NCI-H69 (cell line): ENCODE measurements around the gene GIMAP8.
A peak's percentile ranks its signal among the peaks of the same experiment; 100 is the strongest.
"Not testable (repeated sequence)": the region's sequence is repeated elsewhere in the genome, so short reads cannot be mapped to it uniquely, and the experiment has no call there.

Experiments used
- DNase-seq: peaks from one replicate; lab custom pipeline; 2025; lab: John Stamatoyannopoulos, UW

Gene GIMAP8

DNA sequence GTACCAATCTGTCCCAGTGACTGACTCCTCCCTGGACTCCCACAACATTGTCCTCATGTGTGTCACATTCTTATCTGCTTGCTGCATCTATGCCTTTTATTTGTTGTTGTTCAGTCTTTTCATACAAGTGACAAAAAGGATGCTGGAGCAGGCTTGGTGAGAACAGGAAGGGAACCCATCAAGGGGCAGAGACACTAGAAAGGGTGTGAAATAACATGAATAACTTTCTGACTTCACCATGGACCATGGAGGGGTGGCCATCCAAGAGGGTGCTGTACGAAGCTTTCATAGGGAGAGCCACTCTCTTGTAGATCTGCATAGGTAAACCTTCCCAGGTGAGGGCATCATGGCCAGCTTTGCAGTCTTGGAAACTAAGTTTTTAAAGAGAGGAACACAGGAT is 14.5 kb downstream of the GIMAP8 start:
- no peak for DNase-seq

DNA sequence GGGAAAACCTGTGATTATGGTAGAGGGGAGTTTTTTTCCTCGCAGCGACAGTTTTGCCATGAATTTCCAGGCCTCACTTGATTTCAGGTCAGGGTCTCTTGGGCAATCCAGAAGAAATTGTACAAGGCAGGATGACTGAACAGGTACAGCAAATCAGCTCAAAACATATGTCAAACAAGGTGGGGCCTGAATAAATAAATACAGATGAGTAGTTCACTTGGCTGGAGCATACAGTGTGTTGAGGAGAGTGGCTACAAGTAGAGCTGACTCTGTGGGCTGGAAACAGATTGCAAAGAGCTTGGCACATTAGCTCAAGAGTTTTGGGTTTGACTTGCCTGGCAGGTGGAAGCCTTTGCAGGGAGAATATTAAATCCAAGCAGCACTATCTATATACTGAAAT is 15.0 kb downstream of the GIMAP8 start:
- no peak for DNase-seq

DNA sequence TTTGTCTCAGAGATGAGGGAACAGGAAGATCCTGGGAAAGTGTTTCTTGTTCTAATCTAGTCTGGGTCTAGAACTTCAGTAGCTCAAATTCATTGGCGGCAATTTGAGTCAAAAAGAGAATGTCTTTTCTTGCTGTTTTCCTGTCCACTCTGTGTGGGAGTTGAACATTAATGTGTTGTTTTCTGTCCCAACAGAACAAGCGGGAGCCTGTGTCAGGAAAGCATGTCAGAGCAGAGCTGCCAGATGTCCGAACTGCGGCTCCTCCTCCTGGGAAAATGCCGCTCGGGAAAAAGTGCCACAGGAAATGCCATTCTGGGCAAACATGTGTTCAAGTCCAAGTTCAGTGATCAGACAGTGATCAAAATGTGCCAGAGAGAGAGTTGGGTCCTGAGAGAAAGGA is 16.0 kb downstream of the GIMAP8 start:
- no peak for DNase-seq

DNA sequence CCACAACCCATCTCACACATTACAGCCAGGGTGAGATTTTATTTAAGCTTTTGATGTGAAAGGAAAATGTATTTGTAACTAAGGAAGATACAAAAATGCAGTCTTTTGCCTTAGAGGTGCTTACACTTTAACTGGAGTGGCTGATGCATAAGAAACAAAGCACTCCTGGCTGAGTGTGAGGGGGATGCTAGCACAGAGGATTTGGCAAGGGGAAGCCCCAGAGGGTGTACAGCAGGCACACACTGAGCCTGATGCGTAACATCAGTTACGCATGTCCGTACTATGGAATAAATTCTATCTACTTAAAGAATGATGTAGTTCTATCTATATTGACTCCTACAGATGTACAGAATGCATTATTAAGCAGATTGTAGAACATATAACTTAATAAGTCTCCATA is 17.8 kb downstream of the GIMAP8 start:
- no peak for DNase-seq

DNA sequence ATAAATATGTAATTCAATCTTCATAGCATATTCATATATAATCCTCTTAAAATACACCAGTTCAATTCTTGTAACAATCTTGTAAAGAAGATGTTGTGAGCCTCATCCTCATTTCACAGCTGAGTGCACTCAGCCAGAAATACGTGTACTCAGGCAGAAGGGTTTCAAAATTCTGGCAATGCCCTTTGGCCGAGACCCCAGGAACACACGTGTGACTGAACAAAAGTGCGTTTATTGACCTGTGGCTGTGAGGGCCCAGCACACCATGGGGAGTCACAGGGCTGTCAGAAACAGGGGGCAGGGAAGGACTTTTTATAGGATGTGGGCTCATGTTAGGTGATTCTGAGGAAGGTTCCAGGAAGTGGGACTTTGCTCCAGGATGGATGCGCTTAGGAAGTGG is 21.5 kb downstream of the GIMAP8 start:
- peak; percentile 9 for DNase-seq

DNA sequence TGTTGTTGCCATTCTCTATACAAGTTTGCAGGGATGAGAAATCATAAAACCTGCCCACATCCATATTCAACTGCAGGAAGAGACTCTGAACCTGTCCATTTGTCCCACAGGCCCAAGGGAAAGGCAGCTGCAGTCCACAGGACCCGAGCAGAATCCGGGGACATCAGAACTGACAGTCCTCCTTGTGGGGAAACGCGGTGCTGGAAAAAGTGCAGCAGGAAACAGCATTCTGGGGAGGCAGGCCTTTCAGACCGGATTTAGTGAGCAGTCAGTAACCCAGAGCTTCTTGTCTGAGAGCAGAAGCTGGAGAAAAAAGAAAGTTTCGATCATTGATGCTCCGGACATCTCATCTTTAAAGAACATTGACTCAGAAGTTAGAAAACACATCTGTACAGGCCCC is 23.5 kb downstream of the GIMAP8 start:
- DNase-seq = no peak

DNA sequence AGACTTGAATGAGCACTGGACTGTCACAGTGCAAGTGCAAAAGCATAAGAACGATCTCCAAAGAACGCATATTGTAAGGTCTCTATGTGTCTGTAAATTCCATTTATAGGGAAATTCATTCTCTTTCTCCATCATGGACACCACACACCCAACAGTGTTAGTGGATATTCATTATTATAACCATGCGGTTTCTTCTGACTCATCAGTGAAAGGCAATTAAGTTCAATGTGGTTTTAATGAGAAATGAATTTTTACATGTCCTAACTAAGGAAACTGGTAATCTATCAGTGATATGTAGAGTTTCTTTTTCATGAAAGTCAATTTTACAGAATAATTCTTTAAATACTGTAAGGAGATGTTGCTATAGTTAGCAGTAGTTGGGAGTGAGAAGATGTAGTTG is 25.9 kb downstream of the GIMAP8 start:
- DNase-seq = no peak

DNA sequence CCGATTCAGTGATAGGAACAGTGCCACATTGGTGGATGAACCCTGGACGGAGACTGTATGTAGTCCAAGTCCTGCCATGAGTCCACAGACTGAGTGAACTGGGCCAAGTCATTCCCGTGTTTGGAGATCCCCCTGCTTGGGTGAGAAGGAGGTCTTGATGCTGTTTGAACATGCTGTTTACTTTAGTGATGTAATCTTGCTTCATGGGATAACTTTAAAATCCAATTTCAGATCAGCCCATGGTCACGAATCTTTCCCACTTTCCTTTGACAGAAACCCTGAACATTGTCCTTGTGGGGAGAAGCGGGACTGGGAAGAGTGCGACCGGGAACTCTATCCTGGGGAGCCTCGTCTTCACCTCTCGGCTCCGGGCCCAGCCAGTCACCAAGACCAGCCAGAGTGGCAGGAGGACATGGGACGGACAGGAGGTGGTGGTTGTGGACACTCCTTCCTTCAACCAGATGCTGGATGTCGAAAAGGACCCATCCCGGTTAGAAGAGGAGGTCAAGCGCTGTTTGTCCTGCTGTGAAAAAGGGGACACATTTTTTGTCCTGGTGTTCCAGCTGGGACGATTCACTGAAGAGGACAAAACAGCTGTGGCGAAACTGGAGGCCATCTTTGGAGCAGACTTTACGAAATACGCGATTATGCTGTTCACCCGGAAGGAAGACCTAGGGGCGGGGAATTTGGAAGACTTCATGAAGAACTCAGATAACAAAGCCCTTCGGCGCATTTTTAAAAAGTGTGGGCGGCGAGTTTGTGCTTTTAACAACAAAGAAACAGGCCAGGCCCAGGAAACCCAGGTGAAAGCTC is 26.6 kb downstream of the GIMAP8 start:
- no peak for DNase-seq

DNA sequence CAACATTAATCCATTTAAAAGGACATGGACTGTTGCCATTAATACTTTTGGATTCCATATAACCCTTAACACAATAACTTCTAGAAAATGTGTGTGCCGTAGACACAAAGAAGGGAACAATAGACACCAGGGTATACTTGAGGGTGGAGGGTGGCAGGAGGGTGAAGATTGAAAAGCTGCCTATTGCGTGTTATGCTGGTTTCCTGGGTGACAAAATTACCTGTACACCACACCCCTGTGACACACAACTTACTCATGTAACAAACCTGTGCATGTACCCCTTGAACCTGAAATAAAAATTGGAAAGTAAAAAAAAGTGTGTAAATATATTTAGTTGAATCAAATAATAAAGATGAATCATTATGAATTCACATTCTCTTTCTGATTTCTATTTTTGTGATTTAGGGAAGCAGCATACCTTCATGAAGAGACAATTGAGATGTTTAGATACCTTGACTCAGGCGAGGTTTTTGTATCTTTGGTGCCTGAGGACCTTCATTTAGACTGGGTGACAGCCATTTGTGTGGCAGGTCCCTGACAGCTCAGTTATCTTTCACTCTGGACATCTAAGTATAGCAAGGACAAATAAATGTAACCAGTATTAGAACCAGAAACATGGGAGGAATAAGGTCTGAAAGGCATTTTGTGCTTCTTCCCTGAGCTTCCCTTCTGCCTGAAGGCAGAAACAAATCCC is 28.7 kb downstream of the GIMAP8 start:
- DNase-seq = no peak

DNA sequence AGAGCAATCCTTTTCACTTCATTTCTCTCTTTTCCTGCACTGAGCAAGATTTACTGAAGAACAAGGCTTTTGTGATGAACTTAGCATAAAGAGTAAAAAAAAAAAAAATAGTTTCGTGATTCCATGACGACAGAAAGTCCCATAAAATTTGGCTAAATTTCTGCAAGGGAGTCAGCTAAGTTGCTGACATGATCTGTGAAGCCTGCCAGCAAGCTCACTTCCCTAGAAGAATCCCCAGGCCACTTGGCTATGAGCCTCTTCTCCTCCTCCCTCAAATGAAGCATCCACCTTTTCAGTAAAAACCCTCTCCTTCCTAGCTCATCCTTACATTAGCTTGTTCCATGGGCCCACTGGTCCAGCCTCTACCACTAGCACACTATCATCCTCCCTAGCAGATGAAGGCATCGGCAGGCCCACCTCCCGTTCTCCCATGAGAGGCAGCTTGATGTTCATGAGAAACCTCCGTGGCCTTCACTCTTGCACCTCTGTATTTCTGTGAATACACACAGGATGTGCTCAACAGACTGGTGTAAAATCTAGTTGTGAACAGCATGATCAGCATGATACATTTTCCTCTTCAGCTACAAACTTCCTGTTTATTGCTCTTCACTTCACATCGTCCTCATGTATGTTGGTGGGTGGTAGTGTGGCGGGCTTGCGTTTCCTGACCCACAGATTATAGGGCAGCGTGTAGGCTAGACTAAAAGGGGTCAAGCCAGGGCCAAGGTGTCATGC is 30.9 kb downstream of the GIMAP8 start:
- no peak for DNase-seq

DNA sequence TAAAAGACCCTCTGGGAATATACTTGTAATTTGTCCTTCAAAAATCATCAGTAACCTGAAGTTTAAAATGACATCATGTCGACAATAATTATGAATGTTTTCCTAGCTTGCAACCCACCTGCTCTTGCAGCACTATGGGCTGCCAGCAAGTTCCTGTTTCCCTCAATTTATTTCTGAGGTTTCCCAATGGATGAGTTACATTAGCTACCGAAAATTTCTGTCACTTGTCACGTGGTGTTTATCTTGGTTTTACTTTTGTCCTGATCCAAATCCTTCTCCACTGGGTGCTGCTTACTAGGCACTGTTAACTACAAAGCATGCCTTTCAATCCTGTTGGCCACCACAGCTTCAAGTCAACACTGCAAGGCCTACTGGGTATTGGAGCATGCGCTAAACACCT is 31.5 kb downstream of the GIMAP8 start:
- no peak for DNase-seq

DNA sequence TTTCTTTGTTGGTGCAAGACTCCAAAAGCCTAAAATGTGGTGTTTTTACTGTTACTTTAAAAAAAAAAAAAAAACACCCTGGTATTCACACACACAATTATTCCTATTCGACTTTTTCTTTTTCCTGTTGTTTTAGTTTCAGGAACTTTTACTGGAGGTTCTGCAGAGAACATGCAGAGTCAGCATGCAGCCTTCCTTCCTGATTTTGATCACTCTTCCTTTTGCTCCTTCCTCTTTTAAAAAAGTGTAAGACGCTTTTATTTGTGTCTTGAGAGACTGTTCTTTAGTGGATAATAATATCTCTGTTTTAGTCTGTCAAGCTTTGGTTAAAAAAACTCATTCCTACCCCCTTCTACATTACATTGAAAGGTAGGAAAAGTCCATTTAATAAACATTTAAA is 33.1 kb downstream of the GIMAP8 start:
- DNase-seq = not testable (repeated sequence)

DNA sequence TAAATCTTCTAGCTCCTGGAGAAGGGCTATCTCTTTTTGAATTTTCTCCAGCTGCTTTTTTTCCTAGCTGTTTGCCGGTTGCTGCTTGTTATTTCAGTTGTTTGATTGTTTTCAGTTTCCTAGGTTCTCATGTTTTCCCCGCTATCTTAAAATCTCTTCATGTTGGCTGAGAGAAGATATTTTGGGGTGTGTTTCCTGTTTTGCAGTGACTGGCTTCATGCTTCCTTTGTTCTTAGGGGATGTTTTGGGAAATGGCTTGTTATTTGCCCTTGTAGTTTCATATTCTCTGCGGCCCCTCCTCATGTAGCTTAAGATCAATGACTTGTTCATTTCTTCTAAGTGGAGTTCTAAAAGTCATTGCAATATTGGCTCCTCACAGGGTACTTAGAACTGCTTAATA is 33.6 kb downstream of the GIMAP8 start:
- not testable (repeated sequence) for DNase-seq

DNA sequence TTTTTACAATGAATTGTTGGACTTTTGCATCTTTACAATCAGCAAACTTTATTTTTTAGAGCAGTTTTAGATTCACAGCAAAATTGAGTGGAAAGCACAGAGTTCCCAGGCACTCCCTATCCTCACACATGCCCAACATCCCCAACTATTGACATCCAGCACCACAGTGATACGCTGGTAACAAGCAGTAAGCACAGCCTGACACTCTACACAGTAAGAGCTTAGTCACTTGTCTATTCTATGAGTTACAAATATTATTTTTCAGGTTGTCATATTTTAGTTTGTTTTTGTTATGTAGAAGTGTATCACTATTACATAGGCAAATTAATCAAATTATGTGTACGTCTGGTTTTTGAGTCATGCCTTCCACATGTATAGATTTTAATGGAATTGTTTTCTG is 37.2 kb downstream of the GIMAP8 start:
- no peak for DNase-seq

DNA sequence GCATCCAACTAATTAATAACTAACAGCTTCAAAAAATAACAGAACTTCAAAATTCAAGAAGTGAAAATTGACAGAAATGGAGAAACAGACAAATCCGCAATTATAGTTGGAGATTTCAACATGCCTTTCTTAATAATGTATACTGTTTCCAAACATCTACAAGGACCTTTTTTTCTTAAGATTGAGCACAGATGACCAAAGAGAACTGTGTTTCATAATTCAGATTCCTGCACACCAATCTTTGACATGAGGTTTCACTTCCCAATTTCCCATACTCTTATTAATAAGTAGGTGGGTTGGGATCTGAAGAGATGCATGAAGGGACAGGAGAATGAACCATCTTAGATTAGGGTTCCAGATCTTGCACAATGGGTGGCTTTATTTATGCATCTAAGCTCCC is 39.4 kb downstream of the GIMAP8 start:
- no peak for DNase-seq

DNA sequence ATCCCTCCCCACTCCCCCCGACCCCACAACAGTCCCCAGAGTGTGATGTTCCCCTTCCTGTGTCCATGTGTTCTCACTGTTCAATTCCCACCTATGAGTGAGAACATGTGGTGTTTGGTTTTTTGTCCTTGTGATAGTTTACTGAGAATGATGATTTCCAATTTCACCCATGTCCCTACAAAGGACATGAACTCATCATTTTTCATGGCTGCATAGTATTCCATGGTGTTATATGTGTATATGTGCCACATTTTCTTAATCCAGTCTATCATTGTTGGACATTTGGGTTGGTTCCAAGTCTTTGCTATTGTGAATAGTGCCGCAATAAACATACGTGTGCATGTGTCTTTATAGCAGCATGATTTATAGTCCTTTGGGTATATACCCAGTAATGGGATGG is 43.0 kb downstream of the GIMAP8 start:
- not testable (repeated sequence) for DNase-seq

DNA sequence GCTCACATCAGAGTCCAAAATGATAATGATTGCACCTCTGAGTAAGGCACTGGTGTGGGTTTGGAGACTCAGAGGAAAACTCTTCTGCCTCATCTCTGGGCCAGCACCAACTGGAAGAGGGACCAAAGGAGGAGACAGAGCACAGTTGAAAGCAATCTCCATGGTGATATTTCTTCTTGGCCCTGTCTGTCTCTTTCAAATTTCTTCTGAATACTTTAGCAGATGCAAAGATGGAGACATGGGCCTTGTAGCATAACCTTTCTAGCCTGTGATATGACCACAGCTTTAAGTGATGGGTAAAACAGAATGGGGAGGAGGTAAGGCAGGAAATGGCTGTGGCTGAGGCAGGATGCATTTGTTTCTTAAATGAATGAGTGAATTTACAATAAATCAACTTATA is 52.1 kb downstream of the GIMAP8 start:
- no peak for DNase-seq

DNA sequence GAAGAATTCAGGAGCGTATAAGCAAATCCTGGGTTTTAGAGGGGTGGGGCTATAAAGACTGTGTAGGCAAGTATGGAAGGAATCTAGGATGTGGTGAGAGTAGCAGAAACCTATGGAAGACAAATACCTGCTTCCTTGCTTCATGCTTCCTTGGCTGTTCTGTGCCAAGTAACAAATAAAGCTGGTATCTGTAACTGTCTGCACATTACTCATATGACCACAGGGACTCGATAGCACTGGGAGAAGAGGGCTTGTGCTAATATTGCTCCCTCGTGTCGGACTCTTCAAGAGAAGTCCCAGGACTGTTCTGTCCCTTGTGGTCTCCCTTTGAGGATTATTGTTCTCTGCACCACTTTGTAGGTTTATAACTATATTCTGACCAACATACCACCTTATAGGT is 52.7 kb downstream of the GIMAP8 start:
- no peak for DNase-seq

DNA sequence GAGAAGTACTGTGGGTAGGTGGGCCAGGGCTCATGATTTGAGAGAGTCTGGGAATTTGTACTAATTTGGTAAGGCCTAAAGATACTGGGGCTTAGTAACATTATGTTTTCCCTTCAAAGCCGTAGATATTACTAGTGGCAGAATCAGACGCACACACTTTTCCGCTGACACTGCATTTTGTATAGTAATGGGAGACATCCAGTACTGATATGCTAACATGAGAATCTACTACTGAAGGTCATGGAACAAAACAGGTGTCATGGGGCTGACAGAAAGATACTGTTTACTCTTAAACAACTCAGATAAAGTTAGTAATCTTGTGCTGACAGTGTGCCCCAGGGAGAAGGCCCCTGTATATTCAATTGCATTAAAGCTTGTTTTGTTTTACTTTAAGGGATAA is 53.2 kb downstream of the GIMAP8 start:
- no peak for DNase-seq

DNA sequence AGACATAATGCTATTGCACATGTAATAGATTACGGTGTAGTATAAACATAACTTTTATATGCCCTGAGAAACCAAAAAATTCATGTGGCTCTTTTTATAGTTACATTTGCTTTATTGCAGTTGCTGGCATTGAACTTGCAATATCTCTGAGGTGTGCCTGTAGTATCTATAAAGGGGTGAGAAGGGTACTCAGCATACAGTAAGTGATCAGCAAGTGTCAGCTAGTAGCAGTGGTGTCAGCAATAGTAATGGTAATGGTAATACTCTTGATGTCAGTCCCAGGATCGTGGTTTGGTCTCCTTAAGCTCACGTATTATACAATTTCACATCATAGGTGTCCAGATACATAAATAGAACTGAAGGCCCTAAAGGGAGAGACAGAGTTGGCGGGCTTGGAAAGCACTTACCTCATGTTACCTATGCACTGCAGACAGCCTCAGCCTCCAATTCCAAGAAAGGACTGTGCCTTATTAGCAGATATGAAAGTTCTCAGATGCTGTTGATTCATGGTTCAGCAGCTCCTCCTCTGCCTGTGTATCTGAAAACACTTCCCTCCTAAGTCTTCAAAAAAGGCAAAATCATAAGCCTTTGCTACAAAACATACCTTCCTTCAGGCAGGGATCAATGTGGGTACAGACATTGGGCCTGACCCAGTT is 57.6 kb downstream of the GIMAP8 start:
- no peak for DNase-seq

DNA sequence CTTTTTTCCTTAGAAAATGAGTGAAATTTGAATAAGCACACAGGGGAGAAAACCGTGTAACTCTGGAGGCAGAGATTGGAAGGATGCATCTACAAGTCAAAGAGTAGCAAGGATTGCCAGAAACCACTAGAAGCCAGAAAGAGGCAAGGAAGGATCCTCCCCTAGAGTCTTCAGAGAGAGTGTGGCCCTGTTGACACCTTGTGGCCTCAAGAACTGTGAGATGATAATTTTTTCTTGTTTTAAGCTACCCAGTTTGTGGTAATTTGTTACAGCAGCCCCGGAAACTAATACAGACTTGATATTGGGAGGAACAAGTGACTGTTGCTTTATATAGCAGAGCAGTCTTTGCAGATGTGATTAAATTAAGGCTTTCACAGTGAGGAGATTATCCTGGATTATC is 60.6 kb downstream of the GIMAP8 start:
- DNase-seq = no peak

DNA sequence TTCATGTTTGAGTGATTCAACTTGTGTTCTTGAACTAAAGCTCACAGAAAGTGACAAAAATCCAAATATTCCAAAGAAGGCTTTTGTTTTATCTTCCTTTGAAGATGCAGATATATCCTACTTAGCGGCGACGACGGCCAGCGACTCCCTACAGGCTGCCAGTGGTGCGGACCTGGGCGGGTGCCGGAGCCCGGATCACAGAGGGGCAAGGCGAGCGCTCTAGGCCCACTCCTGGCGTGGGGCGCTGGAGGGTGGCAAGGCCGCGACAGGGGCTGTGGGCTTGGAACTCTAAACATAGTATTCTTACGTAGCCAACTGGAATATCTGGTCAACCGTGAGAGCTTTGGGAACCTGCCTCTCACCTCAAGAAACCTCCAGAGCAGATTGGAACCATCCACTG is 63.3 kb downstream of the GIMAP8 start:
- no peak for DNase-seq
